GM12875 (cell line): Measurements from ENCODE around the gene PCDH15.

Experiments
- H3K4me3 ChIP-seq: one replicate; pipeline ENCODE4 v1.5.1; 2011; ENCODE audit warnings: low read depth, low read length, control low read depth
- TF ChIP-seq, protein P1 (sequence below): IDR thresholded peaks from 2 replicates; pipeline ENCODE4 v1.5.1; 2011; ENCODE audit warnings: low read depth, mild to moderate bottlenecking, control low read depth, inconsistent platforms, low read length, moderate library complexity, borderline replicate concordance; ENCODE audit not compliant: insufficient read depth

Gene PCDH15

GRCh38 chr10:54485971-54486370 is 315.1 kb downstream of the PCDH15 start:
- TF ChIP-seq, protein P1, sequence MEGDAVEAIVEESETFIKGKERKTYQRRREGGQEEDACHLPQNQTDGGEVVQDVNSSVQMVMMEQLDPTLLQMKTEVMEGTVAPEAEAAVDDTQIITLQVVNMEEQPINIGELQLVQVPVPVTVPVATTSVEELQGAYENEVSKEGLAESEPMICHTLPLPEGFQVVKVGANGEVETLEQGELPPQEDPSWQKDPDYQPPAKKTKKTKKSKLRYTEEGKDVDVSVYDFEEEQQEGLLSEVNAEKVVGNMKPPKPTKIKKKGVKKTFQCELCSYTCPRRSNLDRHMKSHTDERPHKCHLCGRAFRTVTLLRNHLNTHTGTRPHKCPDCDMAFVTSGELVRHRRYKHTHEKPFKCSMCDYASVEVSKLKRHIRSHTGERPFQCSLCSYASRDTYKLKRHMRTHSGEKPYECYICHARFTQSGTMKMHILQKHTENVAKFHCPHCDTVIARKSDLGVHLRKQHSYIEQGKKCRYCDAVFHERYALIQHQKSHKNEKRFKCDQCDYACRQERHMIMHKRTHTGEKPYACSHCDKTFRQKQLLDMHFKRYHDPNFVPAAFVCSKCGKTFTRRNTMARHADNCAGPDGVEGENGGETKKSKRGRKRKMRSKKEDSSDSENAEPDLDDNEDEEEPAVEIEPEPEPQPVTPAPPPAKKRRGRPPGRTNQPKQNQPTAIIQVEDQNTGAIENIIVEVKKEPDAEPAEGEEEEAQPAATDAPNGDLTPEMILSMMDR: no peak
- H3K4me3 ChIP-seq: no peak overlapping the region

- TF ChIP-seq, protein P1: no peak
- no peak overlapping the region for H3K4me3 ChIP-seq
Measured at GRCh38 chr10:54484186-54484585, 316.8 kb downstream of the PCDH15 start.

DNA sequence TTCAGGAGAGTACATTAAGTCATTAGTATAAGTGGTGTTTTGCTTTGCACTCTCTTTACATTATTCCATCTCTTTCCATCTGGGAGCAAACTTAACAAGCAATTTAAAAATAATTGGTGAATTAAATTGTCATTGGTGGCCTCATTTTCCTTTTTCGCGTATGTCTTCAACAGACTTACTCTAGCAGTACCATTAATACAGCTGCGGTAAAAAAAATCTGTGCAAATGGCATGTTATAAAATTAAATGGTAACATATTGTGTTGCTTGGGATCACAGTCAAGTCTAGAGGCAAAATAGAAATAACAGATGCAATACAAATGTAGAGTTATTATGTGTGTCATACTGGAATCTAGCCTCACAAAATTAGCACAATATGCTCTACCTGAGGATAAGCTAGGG is 322.4 kb downstream of the PCDH15 start:
- TF ChIP-seq, protein P1: no peak

GRCh38 chr10:54477738-54478137 is 323.3 kb downstream of the PCDH15 start:
- TF ChIP-seq, protein P1: no peak

More for the DNA sequence above, 322.4 kb downstream of the PCDH15 start:
- no peak overlapping the region for H3K4me3 ChIP-seq

GRCh38 chr10:54470324-54470631 is 330.8 kb downstream of the PCDH15 start:
- TF ChIP-seq, protein P1: no peak
- H3K4me3 ChIP-seq: no peak overlapping the region

More at GRCh38 chr10:54477738-54478137, 323.3 kb downstream of the PCDH15 start:
- H3K4me3 ChIP-seq: no peak overlapping the region

DNA sequence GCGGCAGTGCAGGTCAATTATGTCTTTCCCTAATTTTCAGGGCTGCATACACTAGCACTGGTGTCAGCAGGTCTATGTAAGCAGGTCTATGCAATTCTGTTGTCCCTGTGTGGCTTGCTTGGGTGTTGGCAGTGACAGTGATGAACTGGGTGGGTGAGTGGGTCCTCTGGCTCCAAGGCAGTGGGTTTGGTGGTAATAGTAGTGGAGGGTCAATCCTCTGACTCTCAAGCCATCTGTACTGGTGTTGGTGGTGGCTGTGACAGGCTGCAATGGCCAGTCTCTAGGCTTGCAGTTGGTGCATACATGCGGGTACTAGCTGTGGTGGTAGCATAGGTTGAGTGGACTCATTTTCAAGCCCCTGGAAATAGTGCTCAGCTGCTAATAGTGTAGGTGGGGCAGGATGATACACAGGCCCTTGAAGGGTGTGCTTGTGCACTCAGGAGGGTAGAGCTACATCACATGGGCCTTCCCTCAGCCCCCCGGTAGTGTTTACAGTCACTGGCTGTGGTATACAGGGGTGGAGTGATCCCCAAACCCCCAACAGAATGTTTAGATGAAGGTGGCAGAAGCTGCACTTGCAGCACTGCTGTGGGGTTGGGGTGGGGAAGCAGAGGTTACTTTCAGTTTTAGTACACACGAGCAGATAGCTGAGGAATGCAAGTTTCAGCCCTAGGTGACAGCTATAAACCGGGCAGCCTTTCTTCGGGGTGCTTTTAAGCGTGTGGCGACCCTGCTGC is 331.3 kb downstream of the PCDH15 start:
- TF ChIP-seq, protein P1: no peak

GRCh38 chr10:54454271-54454670 is 346.8 kb downstream of the PCDH15 start:
- no peak overlapping the region for H3K4me3 ChIP-seq
- TF ChIP-seq, protein P1: no peak

More for the DNA sequence above, 331.3 kb downstream of the PCDH15 start:
- H3K4me3 ChIP-seq: no peak overlapping the region
